CD4-positive, alpha-beta T cell treated with Interleukin-17A for 1 hour (primary cell): ENCODE results near the gene FHOD1.
A peak's percentile ranks its signal among the peaks of the same experiment; 100 is the strongest.

Experiments used
- DNase-seq: peaks from one replicate; pipeline ENCODE4 v3.0.0-alpha.2; 2020

Gene FHOD1

GRCh38 chr16:67248401-67249177, 1.3 kb upstream of the FHOD1 start, which contains the start of gene SLC9A5:
Gene SLC9A5 (plus strand): TSS chr16:67248979. CDS start chr16:67249015, 36 bp downstream.
- DNase-seq = no peak

- DNase-seq = no peak
These were observed 756 bp upstream of the FHOD1 start for GRCh38 chr16:67248073-67248400.

GRCh38 chr16:67246756-67247191, 507 bp downstream of the FHOD1 start:
- DNase-seq = no peak

DNA sequence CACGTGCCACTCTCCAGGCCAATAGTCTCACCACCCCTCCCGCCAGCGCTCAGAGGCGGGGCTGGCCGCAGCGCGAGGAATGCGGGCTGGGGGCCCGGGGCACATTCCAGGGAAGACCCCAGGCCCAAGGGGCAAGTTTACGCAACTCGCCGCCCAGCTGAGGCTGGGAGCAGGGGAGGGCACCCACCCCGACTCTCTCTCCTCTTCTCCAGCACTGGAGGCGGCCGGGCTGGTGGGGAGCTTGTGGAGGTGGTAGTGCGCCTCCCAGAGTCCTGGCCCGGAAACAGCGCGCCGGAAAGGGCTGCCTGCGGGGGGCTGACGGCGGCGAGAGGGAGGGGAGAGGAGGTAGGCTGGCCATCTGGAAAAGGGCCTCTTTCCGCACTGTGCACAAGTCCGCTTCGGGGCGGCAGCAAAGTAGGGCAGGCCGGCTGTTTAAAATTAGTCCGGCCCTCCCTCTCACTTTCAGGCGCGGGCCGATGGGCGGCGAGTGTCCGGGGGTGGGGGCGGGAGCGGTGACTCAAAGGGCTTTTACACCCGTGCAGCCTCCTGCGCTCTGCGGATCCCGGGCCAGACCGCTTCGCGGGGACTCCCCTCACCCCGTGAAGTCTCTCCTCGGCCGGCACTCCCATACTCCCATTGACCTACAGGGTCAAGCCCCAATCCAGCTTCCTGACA, 1.1 kb downstream of the FHOD1 start:
- peak; percentile 60 for DNase-seq

DNA sequence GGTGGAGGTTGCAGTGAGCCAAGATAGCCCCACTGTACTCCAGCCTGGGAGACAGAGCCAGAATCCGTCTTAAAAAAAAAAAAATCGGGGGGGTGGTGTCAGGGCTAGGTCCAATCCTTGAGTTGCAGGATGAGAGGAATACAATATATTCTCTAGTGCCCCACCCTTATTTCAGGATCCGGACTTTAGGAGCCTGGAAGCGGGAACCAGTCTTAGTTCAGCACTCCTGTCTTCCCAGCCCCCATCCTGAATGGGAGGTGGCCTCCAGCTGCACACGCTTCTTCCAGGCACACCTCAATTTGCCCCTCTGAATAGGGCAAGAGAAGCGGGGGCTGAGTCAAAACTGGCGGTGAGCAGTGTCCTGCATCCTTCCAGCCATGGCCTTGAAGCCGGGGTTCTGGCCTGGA, 1.6 kb downstream of the FHOD1 start:
- no peak for DNase-seq

DNA sequence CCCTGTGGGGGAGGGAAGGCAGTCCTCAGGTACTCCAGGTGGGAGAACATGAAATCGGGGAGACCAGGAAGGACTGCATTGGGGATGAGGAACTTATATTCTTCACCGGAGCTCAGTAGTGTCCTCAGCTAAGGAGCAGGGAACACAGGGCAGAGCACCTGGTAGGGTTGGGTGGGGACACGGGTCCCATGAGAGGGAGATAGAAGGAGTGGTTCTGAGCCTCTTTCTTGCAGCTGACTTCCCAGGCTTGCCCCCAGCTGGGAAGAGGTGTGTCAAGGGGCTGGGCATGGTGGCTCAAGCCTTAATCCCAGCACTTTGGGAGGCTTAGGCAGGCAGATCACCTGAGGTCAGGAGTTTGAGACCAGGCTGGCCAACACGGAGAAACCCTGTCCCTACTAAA, 2.1 kb downstream of the FHOD1 start:
- no peak for DNase-seq

- peak; percentile 88 for DNase-seq
These were observed 2.7 kb downstream of the FHOD1 start for GRCh38 chr16:67244387-67245185.

DNA sequence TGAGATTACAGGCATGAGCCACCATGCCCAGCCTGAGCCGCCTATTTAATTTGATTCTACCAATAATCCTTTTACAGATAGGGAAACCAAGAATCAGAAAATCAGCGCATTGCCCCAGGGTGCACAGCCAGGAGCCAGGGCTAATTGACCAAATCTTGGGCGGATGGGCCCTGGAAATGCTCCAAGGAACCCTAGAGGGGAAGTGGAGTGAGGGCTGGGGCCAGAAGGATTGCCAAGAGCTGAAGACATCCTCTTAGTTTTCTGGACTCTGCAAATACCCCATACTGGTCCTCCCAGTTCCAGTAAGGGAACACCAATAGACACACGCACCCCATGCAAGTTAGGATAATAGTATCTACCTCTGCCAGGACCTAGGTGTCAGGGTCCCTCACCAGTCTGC, 3.8 kb downstream of the FHOD1 start:
- DNase-seq = no peak

- DNase-seq = no peak
These were observed 5.0 kb downstream of the FHOD1 start for GRCh38 chr16:67242138-67242730.

GRCh38 chr16:67241008-67241900, 6.0 kb downstream of the FHOD1 start:
- DNase-seq = no peak

GRCh38 chr16:67240506-67240905, 6.8 kb downstream of the FHOD1 start:
- no peak for DNase-seq

DNA sequence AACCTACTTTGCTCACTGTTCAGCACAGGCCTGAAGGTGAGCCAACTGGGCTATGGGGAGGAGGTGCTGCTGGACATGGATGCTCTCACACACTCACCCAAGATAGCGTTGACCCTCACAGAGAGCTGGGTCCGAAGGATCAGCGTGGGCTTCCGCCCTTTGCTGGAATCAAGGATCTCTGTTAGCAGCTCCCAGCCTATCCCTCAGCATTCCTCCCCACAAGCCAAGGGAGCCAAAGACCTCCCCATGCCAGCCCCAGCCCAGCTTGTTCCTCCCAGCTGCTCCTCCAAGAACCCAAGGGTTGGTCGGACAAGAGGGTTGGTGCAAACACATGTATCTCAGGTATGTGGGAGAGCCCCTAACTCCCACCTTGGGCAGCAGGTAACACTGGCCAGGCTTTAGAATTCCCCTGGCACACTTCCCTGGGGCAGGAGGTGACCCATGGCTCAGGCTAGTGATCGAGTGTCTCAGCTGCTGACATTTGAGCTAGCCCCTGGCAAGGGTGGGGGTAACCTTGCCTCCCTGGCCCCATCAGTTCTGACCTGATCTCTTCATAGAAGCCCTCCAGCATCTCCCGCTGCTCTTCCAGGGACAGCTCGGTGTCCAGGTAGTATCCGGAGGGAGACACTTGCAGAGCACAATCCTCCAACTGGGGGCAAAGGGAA, 8.3 kb downstream of the FHOD1 start:
- no peak for DNase-seq

DNA sequence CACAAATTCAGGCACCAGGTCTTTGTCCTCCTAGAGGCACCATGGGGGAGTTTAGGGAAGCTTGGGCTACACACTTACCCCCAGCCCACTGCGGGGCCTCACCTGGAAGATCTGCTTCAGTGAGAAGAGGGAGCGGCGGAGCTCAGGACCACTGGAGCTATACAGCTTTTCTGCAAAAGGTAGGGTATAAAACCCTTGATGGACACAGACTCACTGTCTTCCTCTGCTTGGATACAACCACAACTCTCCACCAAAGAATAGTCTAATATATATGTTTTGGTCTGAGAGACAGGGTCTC, 9.1 kb downstream of the FHOD1 start:
- DNase-seq = no peak

GRCh38 chr16:67237396-67238277, 9.6 kb downstream of the FHOD1 start:
- no peak for DNase-seq

GRCh38 chr16:67236563-67237395, 10.5 kb downstream of the FHOD1 start:
- DNase-seq = peak; percentile 87

DNA sequence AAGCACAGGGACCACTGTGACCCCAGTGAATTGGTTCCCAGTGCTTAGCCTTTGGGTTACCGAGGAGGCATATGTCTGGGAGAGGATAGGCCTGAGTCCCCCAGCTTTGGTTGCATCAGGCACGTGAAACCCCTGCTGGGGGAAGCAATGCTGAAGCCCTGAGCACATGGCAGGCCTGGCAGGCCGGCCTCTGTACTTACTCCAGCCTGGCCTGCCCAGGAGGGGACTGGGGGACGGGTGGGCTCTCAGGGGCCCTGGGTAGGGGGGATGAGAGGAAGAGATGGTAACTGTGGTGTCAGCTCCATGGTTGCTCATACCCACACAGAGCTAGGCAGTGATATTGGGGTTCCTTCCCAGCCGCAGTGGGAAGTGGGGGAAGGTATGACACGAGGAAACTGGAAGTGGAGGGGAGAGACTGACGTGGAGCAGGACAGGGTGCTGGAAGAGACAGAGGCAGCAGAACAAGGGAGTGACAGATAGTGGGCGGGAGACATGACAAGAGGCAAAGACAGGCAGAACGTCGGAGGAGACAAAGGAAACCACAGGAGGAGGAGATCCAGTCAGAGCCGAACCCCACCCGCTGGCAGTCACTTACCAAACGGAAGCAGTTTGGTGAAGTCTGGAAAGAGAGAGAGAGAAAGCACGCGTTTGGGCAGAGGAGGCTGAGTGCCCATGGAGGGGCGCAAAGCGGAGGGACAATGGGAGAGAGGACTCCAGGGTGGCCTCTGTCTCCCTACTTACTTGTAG, 11.3 kb downstream of the FHOD1 start:
- peak; percentile 80 for DNase-seq

DNA sequence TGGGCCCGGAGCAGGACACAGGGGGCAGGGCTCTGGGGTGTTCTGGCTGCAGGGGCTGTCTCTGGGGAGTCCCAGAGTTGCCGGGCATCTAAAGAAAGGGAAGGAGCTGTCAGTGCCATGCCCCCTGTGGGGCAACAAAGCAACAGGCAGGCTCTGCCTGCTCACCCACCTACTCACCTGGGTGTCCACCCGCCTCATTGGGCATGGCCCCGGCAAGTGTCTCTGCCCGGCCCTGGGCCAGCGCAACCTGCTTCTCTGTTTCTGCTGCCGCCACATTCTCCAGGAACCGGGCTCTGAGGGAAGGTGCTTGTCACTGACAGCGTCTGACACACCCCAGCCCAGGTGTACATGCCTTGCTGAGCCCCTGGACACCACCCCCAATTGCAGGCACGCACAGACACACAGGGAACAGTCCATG, 13.1 kb downstream of the FHOD1 start:
- DNase-seq = no peak

- no peak for DNase-seq
These were observed 13.7 kb downstream of the FHOD1 start for GRCh38 chr16:67233596-67233995.
